ENCODE results near the gene UBE2N.

DNA sequence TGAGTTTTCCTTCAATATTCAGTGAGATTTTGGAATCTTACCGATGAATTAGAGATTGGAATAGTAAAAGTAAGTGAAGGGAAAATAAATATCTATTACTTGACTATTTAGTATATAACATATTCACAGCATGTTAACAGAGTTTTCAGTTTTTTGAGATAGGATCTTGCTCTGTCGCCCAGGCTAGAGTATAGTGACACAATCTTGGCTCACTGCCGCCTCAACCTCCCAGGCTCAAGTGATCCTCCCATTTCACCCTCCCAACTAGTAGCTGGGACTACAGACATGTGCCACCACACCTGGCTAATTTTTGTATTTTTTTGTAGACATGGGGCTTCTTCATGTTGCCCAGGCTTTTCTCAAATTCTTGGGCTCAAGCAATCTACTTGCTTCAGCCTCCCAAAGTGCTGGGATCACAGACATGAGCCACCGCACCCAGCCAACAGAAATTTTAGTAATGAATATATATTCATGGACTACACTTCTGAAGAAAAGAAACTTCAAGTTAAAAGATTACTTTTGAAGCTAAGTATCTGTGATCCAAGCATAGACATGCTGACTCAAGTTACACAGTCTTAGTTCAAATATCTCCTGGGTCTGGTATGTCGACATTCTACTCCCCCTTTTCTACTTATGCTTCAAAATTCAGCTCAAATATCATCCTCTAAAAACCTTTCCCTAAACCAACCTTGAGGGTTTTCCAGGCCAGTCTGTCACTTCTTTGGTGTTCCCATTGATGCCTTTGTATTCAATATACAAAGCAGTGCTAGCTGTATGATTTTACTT lies 13.8 kb downstream of the UBE2N start:
- TF ChIP-seq POLR2A (IDR thresholded peaks at IDR 0.05; ENCODE audit: low read depth, low read length) (no peak), POLR2AphosphoS5 (IDR thresholded peaks at IDR 0.05; ENCODE audit: low read depth, low read length) (no peak), TAF1 (IDR thresholded peaks at IDR 0.05; ENCODE audit: borderline replicate concordance, low read depth, low read length) (no peak)

All from GM12892 (cell line).